HepG2 (cell line): ENCODE data around the gene ZNF554. TPM values are rescaled to one million over a fixed set of nuclear protein-coding genes. Genes with fewer than 3 reads are reported as not detected.

ENCODE experiments used
- BRCA1 ChIP-seq: sonication (generic); formaldehyde crosslinking; IDR thresholded peaks from 2 replicates; pipeline ENCODE4 v1.4.0; 2020; ENCODE audit warnings: missing genetic modification reagents
- DZIP1 ChIP-seq: sonication (generic); formaldehyde crosslinking; IDR thresholded peaks from 2 replicates; pipeline ENCODE4 v1.5.0; 2020; ENCODE audit warnings: mild to moderate bottlenecking, missing genetic modification reagents
- KDM5B ChIP-seq: sonication (generic); formaldehyde crosslinking; IDR thresholded peaks from 2 replicates; pipeline ENCODE4 v1.4.0; 2020; ENCODE audit warnings: missing genetic modification reagents, mild to moderate bottlenecking, borderline replicate concordance
- KLF11 ChIP-seq: IDR thresholded peaks from 2 replicates; pipeline ENCODE4 v1.6.1; 2016; ENCODE audit warnings: missing compliant biosample characterization
- KLF9 ChIP-seq: IDR thresholded peaks from 2 replicates; pipeline ENCODE4 v1.6.1; 2016; ENCODE audit warnings: low read depth
- MZF1 ChIP-seq: sonication (generic); formaldehyde crosslinking; IDR thresholded peaks from 2 replicates; pipeline ENCODE4 v1.8.1; 2023; ENCODE audit warnings: mild to moderate bottlenecking, missing genetic modification reagents, borderline replicate concordance
- NAIF1 ChIP-seq: sonication (generic); formaldehyde crosslinking; IDR thresholded peaks from 2 replicates; pipeline ENCODE4 v1.5.0; 2020; ENCODE audit warnings: mild to moderate bottlenecking, missing genetic modification reagents, borderline replicate concordance
- NFKB2 ChIP-seq: sonication (generic); formaldehyde crosslinking; IDR thresholded peaks from 2 replicates; pipeline ENCODE4 v1.4.0; 2020; ENCODE audit warnings: missing genetic modification reagents, borderline replicate concordance
- NONO ChIP-seq, 2 experiments: fragments of 450-650 bp in 1 of 2; sonication (generic) in 1 of 2; formaldehyde crosslinking in 1 of 2; IDR thresholded peaks in 1 of 2; conservative IDR thresholded peaks in 1 of 2; 2 replicates each; pipeline versions ENCODE4 v1.6.1 to v1.8.0; 2017 to 2022; ENCODE audit warnings: mild to moderate bottlenecking in 1 of 2, missing genetic modification reagents in 1 of 2, moderate library complexity in 1 of 2
- NR3C1 ChIP-seq: sonication (generic); formaldehyde crosslinking; IDR thresholded peaks from 2 replicates; pipeline ENCODE4 v1.4.0; 2020; ENCODE audit warnings: missing genetic modification reagents
- RXRA ChIP-seq: sonication (generic); formaldehyde crosslinking; IDR thresholded peaks from 2 replicates; pipeline ENCODE4 v1.5.1; 2020; ENCODE audit warnings: missing genetic modification reagents
- SOX6 ChIP-seq, 2 experiments: fragments of 450-650 bp in 1 of 2; sonication (generic) in 1 of 2; formaldehyde crosslinking in 1 of 2; IDR thresholded peaks; 2 replicates each; pipeline versions ENCODE4 v1.4.0 to v1.6.1; 2017 to 2020; ENCODE audit warnings: antibody characterized with exemption in 1 of 2, mild to moderate bottlenecking in 1 of 2, missing genetic modification reagents in 1 of 2
- SPEN ChIP-seq: sonication (generic); formaldehyde crosslinking; IDR thresholded peaks from 2 replicates; pipeline ENCODE4 v1.5.1; 2020; ENCODE audit warnings: low read depth, mild to moderate bottlenecking, missing genetic modification reagents
- SRY ChIP-seq: sonication (generic); formaldehyde crosslinking; IDR thresholded peaks from 2 replicates; pipeline ENCODE4 v1.8.0; 2022; ENCODE audit warnings: mild to moderate bottlenecking, missing genetic modification reagents
- ZNF124 ChIP-seq: sonication (generic); formaldehyde crosslinking; IDR thresholded peaks from 2 replicates; pipeline ENCODE4 v1.4.0; 2020; ENCODE audit warnings: missing genetic modification reagents
- ZNF282 ChIP-seq: fragments of 450-650 bp; IDR thresholded peaks from 2 replicates; pipeline ENCODE4 v1.6.1; 2018; ENCODE audit not compliant: partially characterized antibody
- ZNF451 ChIP-seq: sonication (generic); formaldehyde crosslinking; IDR thresholded peaks from 2 replicates; pipeline ENCODE4 v1.5.0; 2020; ENCODE audit warnings: mild to moderate bottlenecking, missing genetic modification reagents
- ZNF619 ChIP-seq: sonication (generic); formaldehyde crosslinking; IDR thresholded peaks from 2 replicates; pipeline ENCODE4 v1.4.0; 2020; ENCODE audit warnings: mild to moderate bottlenecking, missing genetic modification reagents
- ZNF788 ChIP-seq: sonication (generic); formaldehyde crosslinking; IDR thresholded peaks from 2 replicates; pipeline ENCODE4 v1.5.0; 2020; ENCODE audit warnings: mild to moderate bottlenecking, missing genetic modification reagents, borderline replicate concordance
- ZSCAN31 ChIP-seq: sonication (generic); formaldehyde crosslinking; IDR thresholded peaks from 2 replicates; pipeline ENCODE4 v1.5.0; 2020; ENCODE audit warnings: low read depth, mild to moderate bottlenecking, missing genetic modification reagents
- polyA plus RNA-seq, 8 experiments: library from polyadenylated mRNA; depleted of rRNA in 3 of 8; stranded (reverse) in 7 of 8; unstranded in 1 of 8; fragments of >200 nt; fragmentation: Illumina TruSeq in 4 of 8; extraction: Trizol in 4 of 8; gene quantifications; 2 replicates each; pipeline versions ENCODE4 v1.2.1 to v1.2.3, GENCODE V29; 2011 to 2016; ENCODE audit warnings: low read depth in 4 of 8, missing spikeins in 1 of 8, mixed read lengths in 1 of 8; ENCODE audit not compliant: insufficient read depth in 1 of 8
- total RNA-seq, 5 experiments: library from RNA; depleted of rRNA; stranded (reverse); fragments of >200 nt; fragmentation: Illumina TruSeq; extraction: Trizol; gene quantifications; 2 replicates each; pipeline ENCODE4 v1.2.3, GENCODE V29; 2016; ENCODE audit warnings: low read depth in 1 of 5
- TF ChIP-seq, protein P1 (sequence below): sonication (generic); formaldehyde crosslinking; IDR thresholded peaks from 2 replicates; pipeline ENCODE4 v1.4.0; 2020; ENCODE audit warnings: missing genetic modification reagents
- TF ChIP-seq, protein P2 (sequence below): sonication (generic); formaldehyde crosslinking; IDR thresholded peaks from 2 replicates; pipeline ENCODE4 v1.5.0; 2020; ENCODE audit warnings: mild to moderate bottlenecking, missing genetic modification reagents, moderate library complexity

ZNF554 gene
- total and polyA plus RNA-seq, 2 of the 13 experiments (the other 11 are each of a cell fraction or from before 2014, with no cell fraction given): 2.2 to 2.7 TPM

DNA sequence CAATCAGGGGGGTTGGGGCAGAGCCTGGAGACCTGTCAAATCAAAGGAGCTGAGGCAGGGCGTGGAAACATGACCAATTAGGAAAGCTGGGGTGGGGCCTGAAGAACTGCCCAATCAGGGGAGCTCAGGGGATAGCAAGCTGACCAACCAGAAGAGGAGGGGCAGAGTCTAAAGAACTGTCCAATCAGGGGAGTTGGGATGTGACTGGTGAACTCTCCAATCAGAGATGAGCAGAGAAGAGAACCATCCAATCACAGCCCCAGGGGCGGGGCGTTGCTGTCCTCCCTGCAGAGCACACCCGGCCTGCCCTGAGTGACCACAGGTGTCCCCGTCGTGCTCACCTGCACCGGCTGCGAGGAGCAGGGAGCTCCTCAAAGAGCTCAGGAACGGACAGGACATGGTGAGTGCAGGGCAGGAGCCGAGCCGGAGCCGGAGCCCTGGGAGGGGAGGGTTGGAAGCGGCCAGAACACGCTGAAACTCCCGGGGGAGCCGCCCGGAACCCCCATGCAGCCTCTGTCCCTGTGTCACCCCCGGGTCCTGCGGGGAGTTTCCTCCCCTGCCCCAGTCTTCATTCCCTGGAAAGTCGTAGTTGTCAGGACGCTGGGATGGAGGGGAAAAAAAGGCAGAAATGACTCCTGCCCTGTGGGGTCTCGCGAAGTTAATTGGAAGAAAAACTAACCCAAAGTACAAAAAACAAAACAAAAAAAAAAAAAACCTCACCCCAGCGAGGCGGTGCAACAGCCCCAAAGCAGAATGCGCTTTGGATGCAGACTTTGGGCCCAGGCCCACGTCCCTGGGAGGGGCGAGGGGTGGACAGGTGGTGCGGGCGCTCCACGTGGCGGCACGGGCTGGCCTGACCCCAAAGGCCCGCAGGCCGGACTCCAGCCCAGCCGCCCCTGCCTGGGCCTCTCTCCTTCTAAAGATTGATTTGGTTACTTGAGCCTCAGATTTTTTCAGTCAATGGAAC, 47.6 kb downstream of the ZNF554 start, which contains the start of gene ZNF556 (continued):
- TF ChIP-seq ZNF619: no peak
- TF ChIP-seq DZIP1 (CRISPR knock-in tag): peak; percentile 87; the same call in 1 of the 2 replicates
- peak; percentile 67 for TF ChIP-seq RXRA (CRISPR knock-in tag)
- TF ChIP-seq KLF11 (CRISPR knock-in tag): peak; percentile 82
- TF ChIP-seq ZNF788 (CRISPR knock-in tag): peak; percentile 64; the same call in 1 of the 2 replicates
- no peak for TF ChIP-seq KLF9 (CRISPR knock-in tag)
- TF ChIP-seq NAIF1 (CRISPR knock-in tag): 0 out of 2 replicates have a peak, but pooled peaks have one; percentile 28
- peak; percentile 71; the same call in 1 of the 2 replicates for TF ChIP-seq KDM5B (CRISPR knock-in tag)
- peak; percentile 79 for TF ChIP-seq SPEN (CRISPR knock-in tag)
- TF ChIP-seq NONO (IDR thresholded peaks at IDR 0.05): no peak
- no peak for TF ChIP-seq NONO (CRISPR knock-in tag; conservative IDR thresholded peaks at IDR 0.05)
- TF ChIP-seq ZNF124 (CRISPR knock-in tag): peak; percentile 32; the same call in 1 of the 2 replicates
- TF ChIP-seq, protein P1, sequence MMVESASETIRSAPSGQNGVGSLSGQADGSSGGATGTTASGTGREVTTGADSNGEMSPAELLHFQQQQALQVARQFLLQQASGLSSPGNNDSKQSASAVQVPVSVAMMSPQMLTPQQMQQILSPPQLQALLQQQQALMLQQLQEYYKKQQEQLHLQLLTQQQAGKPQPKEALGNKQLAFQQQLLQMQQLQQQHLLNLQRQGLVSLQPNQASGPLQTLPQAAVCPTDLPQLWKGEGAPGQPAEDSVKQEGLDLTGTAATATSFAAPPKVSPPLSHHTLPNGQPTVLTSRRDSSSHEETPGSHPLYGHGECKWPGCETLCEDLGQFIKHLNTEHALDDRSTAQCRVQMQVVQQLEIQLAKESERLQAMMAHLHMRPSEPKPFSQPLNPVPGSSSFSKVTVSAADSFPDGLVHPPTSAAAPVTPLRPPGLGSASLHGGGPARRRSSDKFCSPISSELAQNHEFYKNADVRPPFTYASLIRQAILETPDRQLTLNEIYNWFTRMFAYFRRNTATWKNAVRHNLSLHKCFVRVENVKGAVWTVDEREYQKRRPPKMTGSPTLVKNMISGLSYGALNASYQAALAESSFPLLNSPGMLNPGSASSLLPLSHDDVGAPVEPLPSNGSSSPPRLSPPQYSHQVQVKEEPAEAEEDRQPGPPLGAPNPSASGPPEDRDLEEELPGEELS (CRISPR knock-in tag): peak; percentile 30; the same call in 1 of the 2 replicates
- TF ChIP-seq NFKB2 (CRISPR knock-in tag): peak; percentile 57; the same call in 1 of the 2 replicates
- no peak for TF ChIP-seq ZNF282
- peak; percentile 60; the same call in 1 of the 2 replicates for TF ChIP-seq SRY (CRISPR knock-in tag)
- peak; percentile 72; the same call in 1 of the 2 replicates for TF ChIP-seq ZSCAN31 (CRISPR knock-in tag)
- TF ChIP-seq, protein P2, sequence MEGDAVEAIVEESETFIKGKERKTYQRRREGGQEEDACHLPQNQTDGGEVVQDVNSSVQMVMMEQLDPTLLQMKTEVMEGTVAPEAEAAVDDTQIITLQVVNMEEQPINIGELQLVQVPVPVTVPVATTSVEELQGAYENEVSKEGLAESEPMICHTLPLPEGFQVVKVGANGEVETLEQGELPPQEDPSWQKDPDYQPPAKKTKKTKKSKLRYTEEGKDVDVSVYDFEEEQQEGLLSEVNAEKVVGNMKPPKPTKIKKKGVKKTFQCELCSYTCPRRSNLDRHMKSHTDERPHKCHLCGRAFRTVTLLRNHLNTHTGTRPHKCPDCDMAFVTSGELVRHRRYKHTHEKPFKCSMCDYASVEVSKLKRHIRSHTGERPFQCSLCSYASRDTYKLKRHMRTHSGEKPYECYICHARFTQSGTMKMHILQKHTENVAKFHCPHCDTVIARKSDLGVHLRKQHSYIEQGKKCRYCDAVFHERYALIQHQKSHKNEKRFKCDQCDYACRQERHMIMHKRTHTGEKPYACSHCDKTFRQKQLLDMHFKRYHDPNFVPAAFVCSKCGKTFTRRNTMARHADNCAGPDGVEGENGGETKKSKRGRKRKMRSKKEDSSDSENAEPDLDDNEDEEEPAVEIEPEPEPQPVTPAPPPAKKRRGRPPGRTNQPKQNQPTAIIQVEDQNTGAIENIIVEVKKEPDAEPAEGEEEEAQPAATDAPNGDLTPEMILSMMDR (CRISPR knock-in tag): peak; percentile 25
- no peak for TF ChIP-seq NR3C1 (CRISPR knock-in tag)
- no peak for TF ChIP-seq SOX6 (IDR thresholded peaks at IDR 0.05)
- peak; percentile 54; the same call in 1 of the 2 replicates for TF ChIP-seq SOX6 (CRISPR knock-in tag; IDR thresholded peaks at IDR 0.05)
- TF ChIP-seq BRCA1 (CRISPR knock-in tag): no peak
- no peak for TF ChIP-seq MZF1
- TF ChIP-seq ZNF451: peak; percentile 50; the same call in 1 of the 2 replicates
